ENCODE measurements around the gene NAXE.

- TF ChIP-seq CTCF (IDR thresholded peaks at IDR 0.05): no peak
- TF ChIP-seq POLR2A (IDR thresholded peaks at IDR 0.05): no peak
Measured at GRCh38 chr1:156574039-156574633, 17.4 kb upstream of the NAXE start.
